ENCODE data around the gene SLC10A3.

Gene SLC10A3

GRCh38 chrX:154490414-154491083, at the start of gene SLC10A3:
SLC10A3 (minus strand) TSS chrX:154490629; CDS start chrX:154488940, 1,689 bp downstream.
- peak; percentile 94 for DNase-seq

GRCh38 chrX:154539077-154539476, 48.6 kb upstream of the SLC10A3 start:
- DNase-seq = no peak

GRCh38 chrX:154535892-154536291, 45.5 kb upstream of the SLC10A3 start:
- no peak for DNase-seq

GRCh38 chrX:154534526-154535322, 44.3 kb upstream of the SLC10A3 start:
- DNase-seq = peak; percentile 81

- DNase-seq = no peak
Observed at GRCh38 chrX:154532690-154533089, 42.3 kb upstream of the SLC10A3 start.

- no peak for DNase-seq
Observed at GRCh38 chrX:154531626-154532025, 41.2 kb upstream of the SLC10A3 start.

- DNase-seq = peak; percentile 23
Observed at GRCh38 chrX:154530286-154530685, 39.9 kb upstream of the SLC10A3 start.

GRCh38 chrX:154529206-154529612, 38.8 kb upstream of the SLC10A3 start:
- DNase-seq = no peak

- DNase-seq = peak; percentile 87
Observed at GRCh38 chrX:154526901-154527675, 36.7 kb upstream of the SLC10A3 start.

- DNase-seq = no peak
Observed at GRCh38 chrX:154525606-154526490, 35.4 kb upstream of the SLC10A3 start.

GRCh38 chrX:154519389-154519788, 29.0 kb upstream of the SLC10A3 start:
- DNase-seq = no peak

GRCh38 chrX:154517101-154517781, 26.8 kb upstream of the SLC10A3 start:
- no peak for DNase-seq

GRCh38 chrX:154516656-154517100, 26.2 kb upstream of the SLC10A3 start:
- DNase-seq = no peak

GRCh38 chrX:154515966-154516655, 25.7 kb upstream of the SLC10A3 start, which contains the start of gene FAM3A:
FAM3A (minus strand) TSS chrX:154516232; CDS start chrX:154515772, 460 bp downstream.
- DNase-seq = peak; percentile 91

GRCh38 chrX:154515090-154515965, 24.9 kb upstream of the SLC10A3 start:
- DNase-seq = peak; percentile 19

GRCh38 chrX:154513716-154514115, 23.3 kb upstream of the SLC10A3 start:
- DNase-seq = no peak

- no peak for DNase-seq
Observed at GRCh38 chrX:154512879-154513553, 22.6 kb upstream of the SLC10A3 start.

GRCh38 chrX:154511761-154512160, 21.3 kb upstream of the SLC10A3 start:
- DNase-seq = no peak

- DNase-seq = no peak
Observed at GRCh38 chrX:154509455-154509854, 19.0 kb upstream of the SLC10A3 start.

Data from NCI-H1105 (cell line).